HepG2 (cell line): ENCODE results near the gene NRN1L. TPM values are rescaled to one million over a fixed set of nuclear protein-coding genes. Genes with fewer than 3 reads are reported as not detected.

Source experiments
- ELF1 ChIP-seq: sonication (generic); formaldehyde crosslinking; IDR thresholded peaks from 2 replicates; pipeline ENCODE4 v1.4.0; 2020; ENCODE audit warnings: missing genetic modification reagents
- MYPOP ChIP-seq: sonication (generic); formaldehyde crosslinking; IDR thresholded peaks from 2 replicates; pipeline ENCODE4 v1.8.1; 2023; ENCODE audit warnings: mild to moderate bottlenecking, moderate library complexity, missing genetic modification reagents
- PHF8 ChIP-seq: sonication (generic); formaldehyde crosslinking; IDR thresholded peaks from 2 replicates; pipeline ENCODE4 v1.5.0; 2020; ENCODE audit warnings: missing genetic modification reagents
- PTBP1 ChIP-seq: fragments of 200-400 bp; formaldehyde crosslinking; IDR thresholded peaks from 2 replicates; pipeline ENCODE4 v1.6.1; 2018; ENCODE audit warnings: low read length, low read depth; ENCODE audit not compliant: poor library complexity, severe bottlenecking
- SALL1 ChIP-seq: sonication (generic); formaldehyde crosslinking; IDR thresholded peaks from 2 replicates; pipeline ENCODE4 v1.8.0; 2022; ENCODE audit warnings: mild to moderate bottlenecking, missing genetic modification reagents
- SIN3A ChIP-seq: IDR thresholded peaks from 2 replicates; pipeline ENCODE4 v1.6.1; 2011; ENCODE audit warnings: low read depth, mild to moderate bottlenecking, control low read depth, low read length, borderline replicate concordance
- THAP8 ChIP-seq: sonication (generic); formaldehyde crosslinking; IDR thresholded peaks from 2 replicates; pipeline ENCODE4 v1.5.1; 2020; ENCODE audit warnings: missing genetic modification reagents, mild to moderate bottlenecking, borderline replicate concordance
- ZFP36L1 ChIP-seq: sonication (generic); formaldehyde crosslinking; IDR thresholded peaks from 2 replicates; pipeline ENCODE4 v1.8.0; 2022; ENCODE audit warnings: mild to moderate bottlenecking, missing genetic modification reagents, moderate library complexity
- ZFP62 ChIP-seq: sonication (generic); formaldehyde crosslinking; IDR thresholded peaks from 2 replicates; pipeline ENCODE4 v1.4.0; 2020; ENCODE audit warnings: missing genetic modification reagents
- ZKSCAN5 ChIP-seq: sonication (generic); formaldehyde crosslinking; IDR thresholded peaks from 2 replicates; pipeline ENCODE4 v1.5.1; 2020; ENCODE audit warnings: mild to moderate bottlenecking, missing genetic modification reagents
- ZNF318 ChIP-seq: sonication (generic); formaldehyde crosslinking; IDR thresholded peaks from 2 replicates; pipeline ENCODE4 v1.4.0; 2020; ENCODE audit warnings: mild to moderate bottlenecking, missing genetic modification reagents
- ZNF432 ChIP-seq: sonication (generic); formaldehyde crosslinking; IDR thresholded peaks from 2 replicates; pipeline ENCODE4 v1.5.0; 2020; ENCODE audit warnings: missing genetic modification reagents, mild to moderate bottlenecking, borderline replicate concordance
- ZNF513 ChIP-seq: sonication (generic); formaldehyde crosslinking; conservative IDR thresholded peaks from 2 replicates; pipeline ENCODE4 v1.5.0; 2020; ENCODE audit warnings: missing genetic modification reagents
- ZNF577 ChIP-seq: sonication (generic); formaldehyde crosslinking; IDR thresholded peaks from 2 replicates; pipeline ENCODE4 v1.4.0; 2020; ENCODE audit warnings: mild to moderate bottlenecking, low read depth, missing genetic modification reagents, borderline replicate concordance
- ZNF598 ChIP-seq: sonication (generic); formaldehyde crosslinking; IDR thresholded peaks from 2 replicates; pipeline ENCODE4 v1.5.1; 2020; ENCODE audit warnings: mild to moderate bottlenecking, missing genetic modification reagents, borderline replicate concordance
- ZNF83 ChIP-seq: sonication (generic); formaldehyde crosslinking; IDR thresholded peaks from 2 replicates; pipeline ENCODE4 v1.4.0; 2020; ENCODE audit warnings: missing genetic modification reagents, mild to moderate bottlenecking, borderline replicate concordance
- polyA plus RNA-seq, 8 experiments: library from polyadenylated mRNA; depleted of rRNA in 3 of 8; stranded (reverse) in 7 of 8; unstranded in 1 of 8; fragments of >200 nt; fragmentation: Illumina TruSeq in 4 of 8; extraction: Trizol in 4 of 8; gene quantifications; 2 replicates each; pipeline versions ENCODE4 v1.2.1 to v1.2.3, GENCODE V29; 2011 to 2016; ENCODE audit warnings: low read depth in 4 of 8, missing spikeins in 1 of 8, mixed read lengths in 1 of 8; ENCODE audit not compliant: insufficient read depth in 1 of 8
- total RNA-seq, 5 experiments: library from RNA; depleted of rRNA; stranded (reverse); fragments of >200 nt; fragmentation: Illumina TruSeq; extraction: Trizol; gene quantifications; 2 replicates each; pipeline ENCODE4 v1.2.3, GENCODE V29; 2016; ENCODE audit warnings: low read depth in 1 of 5

The NRN1L gene
- total and polyA plus RNA-seq, 2 of the 13 experiments (the other 11 are each of a cell fraction or from before 2014, with no cell fraction given): 0.53 to 1.2 TPM

GRCh38 chr16:67842509-67843342 is 42.0 kb upstream of the NRN1L start (continued):
- TF ChIP-seq ZNF318 (CRISPR knock-in tag) (peak; percentile 90; the same call in 1 of the 2 replicates), ZFP62 (CRISPR knock-in tag) (0 out of 2 replicates have a peak, but pooled peaks have one; percentile 69), ZNF83 (peak; percentile 92), THAP8 (CRISPR knock-in tag) (peak; percentile 74), ZNF577 (CRISPR knock-in tag) (no peak), PHF8 (peak; percentile 59; the same call in 1 of the 2 replicates), ELF1 (CRISPR knock-in tag) (0 out of 2 replicates have a peak, but pooled peaks have one; percentile 11), SIN3A (peak; percentile 13; the same call in 1 of the 2 replicates), PTBP1 (no peak), ZNF598 (CRISPR knock-in tag) (peak; percentile 41; the same call in 1 of the 2 replicates), ZKSCAN5 (CRISPR knock-in tag) (no peak), ZNF432 (CRISPR knock-in tag) (peak; percentile 27; the same call in 1 of the 2 replicates), MYPOP (CRISPR knock-in tag) (peak; percentile 100), ZNF513 (CRISPR knock-in tag) (peak; percentile 70; the same call in 1 of the 2 replicates), SALL1 (peak; percentile 34), ZFP36L1 (CRISPR knock-in tag) (no peak)
